Panc1 (cell line): ENCODE results near the gene MPIG6B. TPM values are rescaled to one million over a fixed set of nuclear protein-coding genes. Genes with fewer than 3 reads are reported as not detected.

Experiments used
- ATAC-seq: fragments of 200-7000 bp; cut with Tn5 transposase; 2 replicates; pipeline ENCODE4 v1.9.1; 2020; ENCODE audit warnings: mild to moderate bottlenecking, moderate library complexity
- BruUV-seq: library from RNA; stranded (reverse); fragments of 400-500 nt; replicated peaks from 2 replicates; lab custom pipeline; 2021; lab: Mats Ljungman, UMichigan
- CTCF ChIA-PET: fragments of 300-600 bp; sonication (Branson Sonifier 250); formaldehyde crosslinking; loops from one replicate; lab custom pipeline; 2022; ENCODE audit warnings: antibody characterized with exemption; lab: Charles Lee
- POLR2A ChIA-PET: fragments of 300-600 bp; sonication (Branson Sonifier 250); formaldehyde crosslinking; loops from one replicate; lab custom pipeline; 2022; ENCODE audit warnings: antibody characterized with exemption; lab: Charles Lee
- DNase-seq: peaks from one replicate; pipeline ENCODE4 v3.0.0-alpha.2; 2010; ENCODE audit warnings: low read depth, low spot score
- H3K27ac ChIP-seq: 2 replicates; pipeline ENCODE4 v1.5.1; 2011; ENCODE audit warnings: mild to moderate bottlenecking, low read length, inconsistent platforms
- H3K27me3 ChIP-seq: fragments of 200-500 bp; sonication (Bioruptor generic); 2 replicates; pipeline ENCODE4 v1.6.0; 2014; ENCODE audit warnings: low read length, inconsistent platforms; ENCODE audit not compliant: control insufficient read depth, insufficient read depth
- H3K36me3 ChIP-seq: fragments of 200-500 bp; sonication (Bioruptor generic); 2 replicates; pipeline ENCODE4 v1.5.1; 2014; ENCODE audit warnings: inconsistent platforms, mild to moderate bottlenecking, low read length, moderate library complexity; ENCODE audit not compliant: control insufficient read depth, insufficient read depth
- H3K4me1 ChIP-seq: 2 replicates; pipeline ENCODE4 v1.5.1; 2011; ENCODE audit warnings: inconsistent platforms, mild to moderate bottlenecking, low read length, moderate library complexity; ENCODE audit not compliant: control insufficient read depth, insufficient read depth
- H3K4me3 ChIP-seq, 2 experiments: 2 replicates each; pipeline ENCODE4 v1.5.1; 2011 to 2012; ENCODE audit warnings: low read depth in 2 of 2, low read length in 2 of 2, mild to moderate bottlenecking in 2 of 2, inconsistent platforms in 1 of 2, moderate library complexity in 1 of 2
- H3K9me3 ChIP-seq: fragments of 200-500 bp; sonication (Bioruptor generic); 2 replicates; pipeline ENCODE4 v1.5.1; 2014; ENCODE audit warnings: low read depth, mild to moderate bottlenecking, inconsistent platforms, low read length, moderate library complexity; ENCODE audit not compliant: control insufficient read depth, insufficient read depth
- POLR2AphosphoS5 ChIP-seq: IDR thresholded peaks from 2 replicates; pipeline ENCODE4 v1.6.1; 2012; ENCODE audit warnings: mild to moderate bottlenecking, low read depth, low read length, moderate library complexity
- SIN3A ChIP-seq: IDR thresholded peaks from 2 replicates; pipeline ENCODE4 v1.6.1; 2012; ENCODE audit warnings: low read depth, mild to moderate bottlenecking, low read length, moderate library complexity, borderline replicate concordance; ENCODE audit not compliant: insufficient read depth
- TCF7L2 ChIP-seq: IDR thresholded peaks from 2 replicates; pipeline ENCODE4 v1.6.1; 2011; ENCODE audit warnings: mild to moderate bottlenecking, low read depth, low read length, inconsistent platforms
- in situ Hi-C: cut with HindIII; loops from 2 replicates; pipeline ENCODE4 v1.10.0; 2016; ENCODE audit warnings: low sequenced_read_pairs, low pct_unique_long_range_greater_than_20kb
- intact Hi-C: fragments of 100-400 bp; cut with micrococcal nuclease; formaldehyde crosslinking; loops from one replicate; pipeline ENCODE4 v1.10.0; 2022; ENCODE audit not compliant: unreplicated experiment
- total RNA-seq: library from RNA; stranded (reverse); gene quantifications from one replicate; pipeline ENCODE4 v1.2.1, GENCODE V29; 2021; ENCODE audit not compliant: unreplicated experiment
- TF ChIP-seq, protein P1 (sequence below), 2 experiments: IDR thresholded peaks; 2 replicates each; pipeline ENCODE4 v1.6.1; 2011 to 2012; ENCODE audit warnings: low read depth in 2 of 2, control low read depth in 1 of 2, low read length in 1 of 2, mild to moderate bottlenecking in 1 of 2, moderate library complexity in 1 of 2; ENCODE audit not compliant: insufficient read depth in 1 of 2
- TF ChIP-seq, protein P2 (sequence below): fragments of 450-650 bp; IDR thresholded peaks from 2 replicates; pipeline ENCODE4 v1.5.1; 2017; ENCODE audit warnings: mild to moderate bottlenecking

MPIG6B gene
- total RNA-seq, 1 experiment from 2014 or later = not detected

GRCh38 chr6:31739639-31740396 lies 16.6 kb downstream of the MPIG6B start, which contains the start of gene MSH5:
Gene MSH5, plus strand, starts transcription at chr6:31740005. Its CDS starts 462 bp downstream, at chr6:31740467.
- POLR2A ChIA-PET = interaction anchor here (0.5 to 1.5 kb wide), 3 partner anchors 9 to 80 kb away, joined by 3 to 6 read pairs (median 5); no protein-coding TSS in a partner anchor
- in situ Hi-C loops = no loop called here
- peak; percentile 76 for TF ChIP-seq POLR2AphosphoS5
- TF ChIP-seq TCF7L2 = peak; percentile 11; the same call in 1 of the 2 replicates
- TF ChIP-seq, protein P1, sequence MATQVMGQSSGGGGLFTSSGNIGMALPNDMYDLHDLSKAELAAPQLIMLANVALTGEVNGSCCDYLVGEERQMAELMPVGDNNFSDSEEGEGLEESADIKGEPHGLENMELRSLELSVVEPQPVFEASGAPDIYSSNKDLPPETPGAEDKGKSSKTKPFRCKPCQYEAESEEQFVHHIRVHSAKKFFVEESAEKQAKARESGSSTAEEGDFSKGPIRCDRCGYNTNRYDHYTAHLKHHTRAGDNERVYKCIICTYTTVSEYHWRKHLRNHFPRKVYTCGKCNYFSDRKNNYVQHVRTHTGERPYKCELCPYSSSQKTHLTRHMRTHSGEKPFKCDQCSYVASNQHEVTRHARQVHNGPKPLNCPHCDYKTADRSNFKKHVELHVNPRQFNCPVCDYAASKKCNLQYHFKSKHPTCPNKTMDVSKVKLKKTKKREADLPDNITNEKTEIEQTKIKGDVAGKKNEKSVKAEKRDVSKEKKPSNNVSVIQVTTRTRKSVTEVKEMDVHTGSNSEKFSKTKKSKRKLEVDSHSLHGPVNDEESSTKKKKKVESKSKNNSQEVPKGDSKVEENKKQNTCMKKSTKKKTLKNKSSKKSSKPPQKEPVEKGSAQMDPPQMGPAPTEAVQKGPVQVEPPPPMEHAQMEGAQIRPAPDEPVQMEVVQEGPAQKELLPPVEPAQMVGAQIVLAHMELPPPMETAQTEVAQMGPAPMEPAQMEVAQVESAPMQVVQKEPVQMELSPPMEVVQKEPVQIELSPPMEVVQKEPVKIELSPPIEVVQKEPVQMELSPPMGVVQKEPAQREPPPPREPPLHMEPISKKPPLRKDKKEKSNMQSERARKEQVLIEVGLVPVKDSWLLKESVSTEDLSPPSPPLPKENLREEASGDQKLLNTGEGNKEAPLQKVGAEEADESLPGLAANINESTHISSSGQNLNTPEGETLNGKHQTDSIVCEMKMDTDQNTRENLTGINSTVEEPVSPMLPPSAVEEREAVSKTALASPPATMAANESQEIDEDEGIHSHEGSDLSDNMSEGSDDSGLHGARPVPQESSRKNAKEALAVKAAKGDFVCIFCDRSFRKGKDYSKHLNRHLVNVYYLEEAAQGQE (IDR thresholded peaks at IDR 0.05; ENCODE audit: insufficient read depth in 1 of 2, low read depth in 2 of 2, low read length in 1 of 2) = no peak
- TF ChIP-seq, protein P2, sequence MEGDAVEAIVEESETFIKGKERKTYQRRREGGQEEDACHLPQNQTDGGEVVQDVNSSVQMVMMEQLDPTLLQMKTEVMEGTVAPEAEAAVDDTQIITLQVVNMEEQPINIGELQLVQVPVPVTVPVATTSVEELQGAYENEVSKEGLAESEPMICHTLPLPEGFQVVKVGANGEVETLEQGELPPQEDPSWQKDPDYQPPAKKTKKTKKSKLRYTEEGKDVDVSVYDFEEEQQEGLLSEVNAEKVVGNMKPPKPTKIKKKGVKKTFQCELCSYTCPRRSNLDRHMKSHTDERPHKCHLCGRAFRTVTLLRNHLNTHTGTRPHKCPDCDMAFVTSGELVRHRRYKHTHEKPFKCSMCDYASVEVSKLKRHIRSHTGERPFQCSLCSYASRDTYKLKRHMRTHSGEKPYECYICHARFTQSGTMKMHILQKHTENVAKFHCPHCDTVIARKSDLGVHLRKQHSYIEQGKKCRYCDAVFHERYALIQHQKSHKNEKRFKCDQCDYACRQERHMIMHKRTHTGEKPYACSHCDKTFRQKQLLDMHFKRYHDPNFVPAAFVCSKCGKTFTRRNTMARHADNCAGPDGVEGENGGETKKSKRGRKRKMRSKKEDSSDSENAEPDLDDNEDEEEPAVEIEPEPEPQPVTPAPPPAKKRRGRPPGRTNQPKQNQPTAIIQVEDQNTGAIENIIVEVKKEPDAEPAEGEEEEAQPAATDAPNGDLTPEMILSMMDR = no peak
- TF ChIP-seq SIN3A = peak; percentile 78; the same call in 1 of the 2 replicates
- intact Hi-C loops = loop anchor here (10.0 kb wide), 1 partner anchor 95 kb away; no protein-coding TSS in a partner anchor
- ATAC-seq = peak; percentile 87
- DNase-seq = peak; percentile 96
- no peaks in the 10 kb centered on the region for H3K9me3 ChIP-seq
- H3K27me3 ChIP-seq = no peaks in the 10 kb centered on the region
- CTCF ChIA-PET = interaction anchor here (0.7 to 1.4 kb wide), 2 partner anchors 30 to 90 kb away, joined by 4 to 5 read pairs; no protein-coding TSS in a partner anchor
- H3K4me1 ChIP-seq = peaks cover 32% of the 10 kb centered on the region
- peak within 1 kb of the TSS; percentile 79 to 90 for H3K4me3 ChIP-seq
- TSS peak; percentile 87 for BruUV-seq
- H3K27ac ChIP-seq = peak within 1 kb of the TSS; percentile 100
- peaks cover 7% of the 10 kb centered on the region; the same call in 1 of the 2 replicates for H3K36me3 ChIP-seq

- Histone ChIP-seq H3K4me1 (peaks cover 32% of the 10 kb centered on the region), H3K36me3 (peaks cover 4% of the 10 kb centered on the region; the same call in 1 of the 2 replicates), H3K27me3 (no peaks in the 10 kb centered on the region), H3K4me3 (peak overlapping the region; percentile 79 to 90), H3K27ac (peak overlapping the region; percentile 85), H3K9me3 (no peaks in the 10 kb centered on the region)
- in situ Hi-C loops = no loop called here
- no TSS peak for BruUV-seq
- ATAC-seq (no peak), DNase-seq (no peak)
- ChIA-PET POLR2A (interaction anchor here (1.5 kb wide), 1 partner anchor 10 kb away, joined by 5 read pairs; no protein-coding TSS in a partner anchor), CTCF (no interaction called here)
- intact Hi-C loops = no loop called here
- TF ChIP-seq, protein P2 = no peak
- TF ChIP-seq, protein P1 (IDR thresholded peaks at IDR 0.05; ENCODE audit: insufficient read depth in 1 of 2, low read depth in 2 of 2, low read length in 1 of 2) = peak in 1 of 2 experiments; percentile 43; a peak in 1 of 4 replicates
- TF ChIP-seq TCF7L2 (no peak), POLR2AphosphoS5 (0 out of 2 replicates have a peak, but pooled peaks have one; percentile 16), SIN3A (no peak)
Measured at GRCh38 chr6:31740397-31741223, 17.4 kb downstream of the MPIG6B start.
